PFSK-1 (cell line): Measurements from ENCODE around the gene AMBRA1.

Experiments used
- POLR2AphosphoS5 ChIP-seq: IDR thresholded peaks from 2 replicates; pipeline ENCODE4 v1.6.1; 2012; ENCODE audit warnings: low read depth, mild to moderate bottlenecking, control low read depth, low read length, moderate library complexity
- REST ChIP-seq, 2 experiments: IDR thresholded peaks; 2 replicates each; pipeline versions ENCODE4 v1.6.1 to v1.8.0; 2011 to 2012; ENCODE audit warnings: low read depth in 2 of 2, low read length in 2 of 2, control low read depth in 1 of 2, inconsistent platforms in 1 of 2, mild to moderate bottlenecking in 1 of 2, moderate library complexity in 1 of 2; ENCODE audit not compliant: insufficient read depth in 1 of 2

- no peak for TF ChIP-seq POLR2AphosphoS5
- no peak for TF ChIP-seq REST (IDR thresholded peaks at IDR 0.05; ENCODE audit: insufficient read depth in 1 of 2, low read depth in 2 of 2, low read length in 2 of 2)
These were observed 205.8 kb downstream of the AMBRA1 start for GRCh38 chr11:46387919-46388618.
